Kidney (tissue), 14 donors: ENCODE measurements around the gene RBPJ. TPM values are rescaled to one million over a fixed set of nuclear protein-coding genes. Genes with fewer than 3 reads are reported as not detected.

Experiments
- DNase-seq, 5 donors: peaks; one replicate each; pipeline ENCODE4 v3.0.0-alpha.2; 2013 to 2020
- FAIRE-seq: peaks from 2 replicates; lab custom pipeline; 2012; peaks lifted over from hg19 to GRCh38; lab: Jason Lieb, UNC
- H3K27ac ChIP-seq, 2 donors: one replicate each; pipeline ENCODE4 v1.7.0; 2013; ENCODE audit warnings: low read depth in 2 of 2, low read length in 2 of 2, inconsistent platforms in 1 of 2
- H3K27me3 ChIP-seq: one replicate; pipeline ENCODE4 v1.7.1; 2013; ENCODE audit warnings: low read length, inconsistent platforms; ENCODE audit not compliant: control insufficient read depth, insufficient read depth
- H3K36me3 ChIP-seq, 3 donors: one replicate each; pipeline versions ENCODE4 v1.7.0 to v1.7.1; 2013; ENCODE audit warnings: low read length in 3 of 3, control low read depth in 1 of 3, inconsistent platforms in 1 of 3; ENCODE audit not compliant: insufficient read depth in 3 of 3, control insufficient read depth in 2 of 3
- H3K4me1 ChIP-seq, 3 donors: one replicate each; pipeline versions ENCODE4 v1.7.0 to v1.7.1; 2013; ENCODE audit warnings: low read length in 3 of 3, inconsistent platforms in 1 of 3, low read depth in 1 of 3; ENCODE audit not compliant: control insufficient read depth in 2 of 3, insufficient read depth in 2 of 3
- H3K4me3 ChIP-seq, 3 donors: one replicate each; pipeline versions ENCODE4 v1.7.0 to v1.8.1; 2013; ENCODE audit warnings: low read length in 3 of 3, control low read depth in 1 of 3, inconsistent platforms in 1 of 3
- H3K9ac ChIP-seq, 3 donors: one replicate each; pipeline versions ENCODE4 v1.7.0 to v1.7.1; 2013; ENCODE audit warnings: low read length in 3 of 3, control low read depth in 1 of 3, inconsistent platforms in 1 of 3
- H3K9me3 ChIP-seq, 3 donors: one replicate each; pipeline versions ENCODE4 v1.7.0 to v1.7.1; 2013; ENCODE audit warnings: low read length in 3 of 3, control low read depth in 1 of 3, inconsistent platforms in 1 of 3; ENCODE audit not compliant: control insufficient read depth in 2 of 3, insufficient read depth in 1 of 3
- intact Hi-C: fragments of 100-400 bp; cut with DNase I; formaldehyde crosslinking; loops from one replicate; pipeline ENCODE4 v1.11.1; 2022
- polyA plus RNA-seq: library from polyadenylated mRNA; stranded (reverse); fragments of 350-450 nt; fragmentation: Illumina TruSeq; extraction: RNeasy Lipid Tissue Mini Kit (QIAGEN cat#74804); gene quantifications from one replicate; pipeline ENCODE4 v1.2.3, GENCODE V29; 2014; ENCODE audit warnings: low read depth, low replicate concordance; ENCODE audit not compliant: insufficient read depth
- total RNA-seq: library from RNA; stranded (reverse); fragmentation: NEBNext Ultra II Directional; extraction: Animal tissue kit (Norgen Biotek cat#: 25700); gene quantifications from one replicate; pipeline ENCODE4 v1.2.1, GENCODE V29; 2021
- TF ChIP-seq, protein P1 (sequence below): IDR thresholded peaks from 3 replicates; pipeline ENCODE4 v1.5.1; 2012; ENCODE audit warnings: mild to moderate bottlenecking, moderate library complexity, borderline replicate concordance; ENCODE audit not compliant: insufficient read depth; ENCODE audit errors: extremely low read depth
- donor health status: control.
- donor health status: control.
- donor health status: control.
- donor health status: control.
- donor health status: control.
- donor health status: DM: yes; HTN: yes; CAD: no.
- donor health status: Normal renal cell carcinoma (clear cell type).

RBPJ gene
- total and polyA plus RNA-seq, 2 donors from 2014 or later: 28.5 to 77.6 TPM

DNA sequence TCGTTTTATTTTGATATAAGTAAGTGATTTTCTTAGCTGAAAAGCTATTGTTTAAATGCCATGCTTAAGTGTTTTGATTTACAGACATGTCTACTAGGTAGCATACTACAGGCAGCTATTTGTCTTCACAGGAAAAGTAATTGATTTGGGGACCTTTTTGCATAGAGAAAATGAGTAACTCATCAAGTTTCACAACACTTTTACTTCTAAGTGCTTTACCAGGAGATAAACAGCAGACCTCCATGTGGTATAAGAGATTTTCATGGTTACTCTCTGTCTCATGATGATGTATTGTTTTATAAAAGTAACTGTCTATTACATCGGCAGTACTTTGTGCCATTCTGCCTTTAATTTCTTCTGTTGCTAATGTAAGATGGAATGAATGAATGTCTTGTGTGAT, 28.7 kb downstream of the RBPJ start:
- Histone ChIP-seq H3K4me3 (no peak overlapping the region), H3K27me3 (no peaks in the 10 kb centered on the region), H3K36me3 (no peaks in the 10 kb centered on the region), H3K4me1 (peaks cover 0 to 4% (median 0%) of the 10 kb centered on the region in 3 donors), H3K9me3 (no peaks in the 10 kb centered on the region), H3K27ac (no peak overlapping the region), H3K9ac (no peak overlapping the region)
- intact Hi-C loops: no loop called here
- DNase-seq: no peak
- TF ChIP-seq, protein P1, sequence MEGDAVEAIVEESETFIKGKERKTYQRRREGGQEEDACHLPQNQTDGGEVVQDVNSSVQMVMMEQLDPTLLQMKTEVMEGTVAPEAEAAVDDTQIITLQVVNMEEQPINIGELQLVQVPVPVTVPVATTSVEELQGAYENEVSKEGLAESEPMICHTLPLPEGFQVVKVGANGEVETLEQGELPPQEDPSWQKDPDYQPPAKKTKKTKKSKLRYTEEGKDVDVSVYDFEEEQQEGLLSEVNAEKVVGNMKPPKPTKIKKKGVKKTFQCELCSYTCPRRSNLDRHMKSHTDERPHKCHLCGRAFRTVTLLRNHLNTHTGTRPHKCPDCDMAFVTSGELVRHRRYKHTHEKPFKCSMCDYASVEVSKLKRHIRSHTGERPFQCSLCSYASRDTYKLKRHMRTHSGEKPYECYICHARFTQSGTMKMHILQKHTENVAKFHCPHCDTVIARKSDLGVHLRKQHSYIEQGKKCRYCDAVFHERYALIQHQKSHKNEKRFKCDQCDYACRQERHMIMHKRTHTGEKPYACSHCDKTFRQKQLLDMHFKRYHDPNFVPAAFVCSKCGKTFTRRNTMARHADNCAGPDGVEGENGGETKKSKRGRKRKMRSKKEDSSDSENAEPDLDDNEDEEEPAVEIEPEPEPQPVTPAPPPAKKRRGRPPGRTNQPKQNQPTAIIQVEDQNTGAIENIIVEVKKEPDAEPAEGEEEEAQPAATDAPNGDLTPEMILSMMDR: no peak
- FAIRE-seq: no peak

DNA sequence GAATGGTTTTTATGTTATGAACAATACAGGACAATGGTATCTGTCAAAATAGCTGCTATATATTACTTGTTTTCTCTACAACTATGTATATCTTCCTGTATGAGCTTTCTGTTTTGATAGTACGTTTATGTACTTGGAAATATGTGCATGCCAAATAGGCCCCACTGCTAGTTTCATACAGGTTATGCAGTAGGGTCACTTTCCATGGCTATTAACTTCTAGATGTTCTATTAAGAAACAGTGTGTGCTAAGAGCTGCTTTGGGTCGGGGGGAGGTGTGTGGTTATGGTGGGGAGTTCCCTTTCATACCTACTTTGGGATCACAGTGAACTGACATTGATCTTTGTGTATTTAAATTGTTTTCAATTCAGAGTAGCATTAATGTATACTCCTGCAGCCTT, 30.9 kb downstream of the RBPJ start:
- no peak overlapping the region for H3K27ac ChIP-seq
- no peak for FAIRE-seq
- intact Hi-C loops: no loop called here
- no peak for DNase-seq
- H3K27me3 ChIP-seq: no peaks in the 10 kb centered on the region
- H3K9me3 ChIP-seq: no peaks in the 10 kb centered on the region
- H3K36me3 ChIP-seq: no peaks in the 10 kb centered on the region
- H3K4me3 ChIP-seq: no peak overlapping the region
- peaks cover 0 to 2% (median 0%) of the 10 kb centered on the region in 3 donors for H3K4me1 ChIP-seq
- no peak overlapping the region for H3K9ac ChIP-seq
- TF ChIP-seq, protein P1: no peak

DNA sequence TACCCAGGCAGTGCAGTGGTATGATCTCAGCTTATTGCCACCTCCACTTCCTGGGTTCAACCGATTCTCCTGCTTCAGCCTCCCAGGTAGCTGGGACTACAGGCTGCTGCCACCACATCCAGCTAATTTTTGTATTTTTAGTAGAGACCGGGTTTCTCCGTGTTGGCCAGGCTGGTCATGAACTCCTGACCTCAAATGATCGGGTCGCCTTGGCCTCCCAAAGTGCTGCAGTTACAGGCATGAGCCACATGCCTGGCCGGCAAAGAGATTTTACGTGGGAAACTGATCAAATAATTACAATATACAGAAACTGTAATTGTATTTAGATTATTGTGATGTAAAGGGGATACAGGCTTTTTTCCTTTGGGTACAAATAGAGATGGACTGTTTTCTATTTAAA, 33.7 kb downstream of the RBPJ start:
- TF ChIP-seq, protein P1: no peak
- no peaks in the 10 kb centered on the region for H3K9me3 ChIP-seq
- H3K4me3 ChIP-seq: no peak overlapping the region
- DNase-seq: no peak
- H3K9ac ChIP-seq: no peak overlapping the region
- no peak for FAIRE-seq
- intact Hi-C loops: no loop called here
- H3K27ac ChIP-seq: no peak overlapping the region
- H3K4me1 ChIP-seq: peaks cover 0 to 2% (median 0%) of the 10 kb centered on the region in 3 donors
- no peaks in the 10 kb centered on the region for H3K36me3 ChIP-seq
- H3K27me3 ChIP-seq: no peaks in the 10 kb centered on the region
